CD4-positive, alpha-beta memory T cell (primary cell): Measurements from ENCODE around the gene SPATA3. TPM values are rescaled to one million over a fixed set of nuclear protein-coding genes. Genes with fewer than 3 reads are reported as not detected.

Experiments used
- CTCF ChIA-PET: fragments of 350-600 bp; sonication (Branson Sonifier 250); formaldehyde crosslinking; loops from one replicate; lab custom pipeline; 2021; ENCODE audit warnings: inconsistent platforms; ENCODE audit not compliant: partially characterized antibody; lab: Charles Lee
- POLR2A ChIA-PET: fragments of 350-600 bp; sonication (Branson Sonifier 250); formaldehyde crosslinking; loops from one replicate; lab custom pipeline; 2021; ENCODE audit not compliant: partially characterized antibody; lab: Charles Lee
- DNase-seq, 5 donors: peaks; one replicate each; pipeline versions ENCODE4 v3.0.0 to v3.0.0-alpha.2; 2020 to 2022; ENCODE audit warnings: mixed read lengths in 1 of 5
- H3K27ac ChIP-seq: one replicate; pipeline ENCODE4 v1.7.0; 2013; ENCODE audit warnings: low read depth, low read length
- H3K27me3 ChIP-seq: 2 replicates; pipeline ENCODE4 v1.7.0; 2013; ENCODE audit warnings: mild to moderate bottlenecking, low read length, moderate library complexity; ENCODE audit not compliant: insufficient read depth
- H3K36me3 ChIP-seq: 2 replicates; pipeline ENCODE4 v1.7.0; 2013; ENCODE audit warnings: mild to moderate bottlenecking, low read length, moderate library complexity; ENCODE audit not compliant: insufficient read depth
- H3K4me1 ChIP-seq: 2 replicates; pipeline ENCODE4 v1.7.0; 2013; ENCODE audit warnings: mild to moderate bottlenecking, low read length, moderate library complexity; ENCODE audit not compliant: insufficient read depth
- H3K4me3 ChIP-seq, 2 donors: one replicate each; pipeline ENCODE4 v1.7.0; 2013; ENCODE audit warnings: low read length in 2 of 2, mild to moderate bottlenecking in 1 of 2
- H3K9me3 ChIP-seq, 2 donors: one replicate each; pipeline ENCODE4 v1.7.0; 2013; ENCODE audit warnings: low read length in 2 of 2, control low read depth in 1 of 2; ENCODE audit not compliant: control insufficient read depth in 1 of 2
- H3K27ac Mint-ChIP-seq, 7 donors: one replicate each; pipeline ENCODE4 v1.8.0; 2020 to 2021; ENCODE audit warnings: mixed read lengths in 7 of 7, mild to moderate bottlenecking in 6 of 7, inconsistent platforms in 3 of 7, moderate library complexity in 3 of 7
- H3K27me3 Mint-ChIP-seq, 2 donors: one replicate each; pipeline ENCODE4 v1.8.0; 2020 to 2021; ENCODE audit warnings: mixed read lengths in 2 of 2
- H3K36me3 Mint-ChIP-seq, 2 donors: one replicate each; pipeline ENCODE4 v1.8.0; 2020 to 2021; ENCODE audit warnings: mixed read lengths in 2 of 2, inconsistent platforms in 1 of 2, mild to moderate bottlenecking in 1 of 2
- H3K4me1 Mint-ChIP-seq, 4 donors: one replicate each; pipeline ENCODE4 v1.8.0; 2020 to 2021; ENCODE audit warnings: mixed read lengths in 4 of 4, mild to moderate bottlenecking in 1 of 4
- H3K4me3 Mint-ChIP-seq, 8 donors: one replicate each; pipeline ENCODE4 v1.8.0; 2020 to 2021; ENCODE audit warnings: mixed read lengths in 8 of 8, mild to moderate bottlenecking in 7 of 8, moderate library complexity in 6 of 8, inconsistent platforms in 3 of 8
- H3K9me3 Mint-ChIP-seq, 8 donors: one replicate each; pipeline ENCODE4 v1.8.0; 2020 to 2021; ENCODE audit warnings: mixed read lengths in 8 of 8, mild to moderate bottlenecking in 5 of 8, inconsistent platforms in 3 of 8, moderate library complexity in 1 of 8
- intact Hi-C: fragments of 100-400 bp; cut with micrococcal nuclease; formaldehyde crosslinking; loops from one replicate; pipeline ENCODE4 v1.15.1; 2023
- polyA plus RNA-seq, 2 donors: library from polyadenylated mRNA; unstranded; fragments of 300-500 nt; fragmentation: Illumina TruSeq; gene quantifications; one replicate each; pipeline ENCODE4 v1.2.3, GENCODE V29; 2021
- total RNA-seq, 2 experiments: library from RNA; stranded (reverse); gene quantifications; one replicate each; pipeline ENCODE4 v1.2.3, GENCODE V29; 2021

Gene SPATA3
- total and polyA plus RNA-seq, 4 experiments from 2014 or later = not detected

DNA sequence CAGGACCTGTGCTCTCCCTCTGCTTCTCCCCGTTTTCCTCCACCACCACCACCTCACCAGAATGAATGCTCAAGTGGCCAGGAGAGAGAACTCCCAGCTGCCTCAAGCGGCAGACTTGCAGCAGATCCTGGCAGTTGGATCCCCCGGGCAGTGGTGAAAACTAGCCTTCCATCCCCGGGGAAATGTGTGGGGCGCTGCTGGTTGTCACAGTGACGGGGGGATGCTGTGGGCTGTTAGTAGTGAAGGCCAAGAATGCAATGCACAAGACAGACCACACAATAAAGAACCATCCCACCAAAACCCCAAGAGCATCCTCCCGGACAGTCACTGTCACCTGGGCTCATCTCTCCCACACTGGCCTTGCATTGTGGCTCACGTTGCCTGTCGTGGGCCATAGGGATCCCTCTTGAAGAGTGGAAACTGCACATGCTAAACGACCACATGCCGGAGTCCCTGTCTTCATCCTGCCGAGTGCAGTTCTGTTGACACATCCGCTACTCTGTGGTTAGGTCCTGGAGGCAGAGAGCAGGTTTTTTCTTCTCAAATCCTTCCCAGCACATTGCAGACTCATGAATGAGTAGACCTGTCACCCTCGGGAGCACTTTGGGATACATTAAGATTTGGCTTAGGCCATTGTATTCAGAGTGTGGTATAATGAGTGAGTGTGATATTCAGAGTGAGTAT, 13.5 kb downstream of the SPATA3 start:
- H3K36me3 ChIP-seq = no peaks in the 10 kb centered on the region
- POLR2A ChIA-PET = no interaction called here
- peaks cover 0 to 6% (median 3%) of the 10 kb centered on the region in 8 donors for H3K9me3 Mint-ChIP-seq

GRCh38 chr2:231010201-231010730, 14.3 kb downstream of the SPATA3 start:
- Mint-ChIP-seq H3K9me3 (peaks cover 0 to 4% (median 3%) of the 10 kb centered on the region in 8 donors), H3K27ac (no peak overlapping the region), H3K4me3 (no peak overlapping the region), H3K4me1 (peaks cover 0 to 3% (median 0%) of the 10 kb centered on the region in 4 donors), H3K36me3 (peaks cover 0 to 4% of the 10 kb centered on the region in 2 donors), H3K27me3 (peaks cover 10 to 14% of the 10 kb centered on the region in 2 donors)
- no peak for DNase-seq
- Histone ChIP-seq H3K36me3 (no peaks in the 10 kb centered on the region), H3K27me3 (no peaks in the 10 kb centered on the region), H3K27ac (no peak overlapping the region), H3K4me1 (no peaks in the 10 kb centered on the region), H3K9me3 (no peaks in the 10 kb centered on the region), H3K4me3 (no peak overlapping the region)
- intact Hi-C loops = no loop called here
- CTCF ChIA-PET = interaction anchor here (0.7 kb wide), 1 partner anchor 15 kb away, joined by 3 read pairs; no protein-coding TSS in a partner anchor
- POLR2A ChIA-PET = no interaction called here

More for the DNA sequence above, 13.5 kb downstream of the SPATA3 start:
- no peaks in the 10 kb centered on the region for H3K4me1 ChIP-seq
- H3K27me3 ChIP-seq = no peaks in the 10 kb centered on the region
- H3K27ac ChIP-seq = no peak overlapping the region
- H3K9me3 ChIP-seq = no peaks in the 10 kb centered on the region
- Mint-ChIP-seq H3K27me3 (peaks cover 8 to 10% of the 10 kb centered on the region in 2 donors), H3K27ac (no peak overlapping the region), H3K4me3 (no peak overlapping the region), H3K4me1 (peaks cover 0 to 3% (median 0%) of the 10 kb centered on the region in 4 donors), H3K36me3 (peaks cover 0 to 4% of the 10 kb centered on the region in 2 donors)
- no peak overlapping the region for H3K4me3 ChIP-seq
- DNase-seq = no peak
- CTCF ChIA-PET = no interaction called here
- intact Hi-C loops = no loop called here

DNA sequence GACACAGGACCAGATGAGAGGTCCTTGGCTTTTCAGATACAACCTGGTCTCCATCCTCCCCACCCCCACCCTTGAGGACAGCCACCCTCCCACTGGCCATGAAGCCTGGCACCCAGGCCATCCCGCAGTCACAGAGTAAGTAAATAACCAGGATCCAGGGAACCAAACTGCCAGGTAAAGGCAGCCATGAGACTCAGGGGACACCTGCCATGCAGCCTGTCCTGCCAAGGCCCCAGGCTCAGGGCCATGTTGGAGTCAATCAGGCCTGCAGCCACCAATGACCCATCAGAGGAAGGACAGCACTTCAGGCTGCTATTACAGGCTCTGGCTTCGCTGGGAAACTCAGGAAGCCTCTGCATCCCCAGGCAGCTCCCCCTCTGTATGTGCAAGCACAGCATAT, 15.6 kb downstream of the SPATA3 start:
- Histone ChIP-seq H3K27me3 (no peaks in the 10 kb centered on the region), H3K4me1 (no peaks in the 10 kb centered on the region), H3K4me3 (no peak overlapping the region), H3K27ac (no peak overlapping the region), H3K36me3 (no peaks in the 10 kb centered on the region), H3K9me3 (no peaks in the 10 kb centered on the region)
- Mint-ChIP-seq H3K27me3 (peaks cover 8 to 14% of the 10 kb centered on the region in 2 donors), H3K4me1 (no peaks in the 10 kb centered on the region), H3K4me3 (no peak overlapping the region), H3K9me3 (no peaks in the 10 kb centered on the region), H3K27ac (no peak overlapping the region), H3K36me3 (no peaks in the 10 kb centered on the region)
- ChIA-PET CTCF (interaction anchor here (0.9 kb wide), 1 partner anchor 10 kb away, joined by 3 read pairs; no protein-coding TSS in a partner anchor), POLR2A (no interaction called here)
- no peak for DNase-seq
- intact Hi-C loops = no loop called here

DNA sequence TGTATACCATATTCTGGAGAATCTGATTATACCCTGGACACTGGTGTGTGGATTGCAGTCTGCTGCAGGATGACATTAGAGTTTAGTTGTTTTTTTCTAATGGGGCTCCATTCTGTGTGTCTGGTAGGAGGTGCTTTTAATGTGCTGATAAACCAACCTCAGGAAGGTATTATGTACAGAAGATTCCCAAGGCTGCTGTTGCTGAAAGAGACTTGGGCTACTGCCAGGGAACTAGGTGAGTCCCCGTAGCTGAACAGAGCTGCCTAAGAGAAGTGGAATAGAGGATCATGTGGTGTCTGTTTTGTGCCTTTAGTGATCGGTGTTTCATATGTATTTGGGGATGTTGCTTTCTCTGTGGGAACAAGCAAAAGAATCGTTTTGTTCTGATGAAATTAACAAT, 16.5 kb downstream of the SPATA3 start:
- no peaks in the 10 kb centered on the region for H3K9me3 ChIP-seq
- H3K4me3 Mint-ChIP-seq = no peak overlapping the region
- no peaks in the 10 kb centered on the region for H3K36me3 ChIP-seq
- peaks cover 13 to 14% of the 10 kb centered on the region in 2 donors for H3K27me3 Mint-ChIP-seq
- no peak overlapping the region for H3K4me3 ChIP-seq
- intact Hi-C loops = no loop called here
- H3K27ac Mint-ChIP-seq = no peak overlapping the region
- no peaks in the 10 kb centered on the region for H3K4me1 ChIP-seq
- no peaks in the 10 kb centered on the region for H3K27me3 ChIP-seq
- H3K9me3 Mint-ChIP-seq = no peaks in the 10 kb centered on the region
- no peaks in the 10 kb centered on the region for H3K4me1 Mint-ChIP-seq
- CTCF ChIA-PET = interaction anchor here (0.9 kb wide), 1 partner anchor 9 kb away, joined by 3 read pairs; no protein-coding TSS in a partner anchor
- no peak for DNase-seq
- no peaks in the 10 kb centered on the region for H3K36me3 Mint-ChIP-seq
- POLR2A ChIA-PET = no interaction called here
- H3K27ac ChIP-seq = no peak overlapping the region

DNA sequence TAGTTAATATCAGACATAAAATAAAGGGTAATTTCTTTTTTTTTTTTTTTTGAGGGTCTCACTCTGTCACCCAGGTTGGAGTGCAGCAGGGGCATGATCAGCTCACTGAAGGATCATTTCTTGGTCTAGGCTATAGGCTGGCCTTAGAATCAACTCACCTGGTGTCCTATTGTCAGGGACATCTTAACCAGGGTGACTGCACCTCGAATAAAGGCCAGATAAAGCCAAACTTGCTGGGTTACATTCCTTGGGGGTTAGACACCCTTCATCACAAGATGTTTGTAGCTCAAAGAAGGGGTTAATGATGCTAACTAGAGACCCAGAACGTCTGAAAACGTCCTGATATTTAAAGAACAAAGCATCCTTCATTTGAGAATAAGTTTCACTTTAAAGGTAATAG, 17.9 kb downstream of the SPATA3 start:
- H3K36me3 Mint-ChIP-seq = no peaks in the 10 kb centered on the region
- ChIA-PET CTCF (no interaction called here), POLR2A (no interaction called here)
- intact Hi-C loops = no loop called here
- DNase-seq = no peak
- H3K36me3 ChIP-seq = no peaks in the 10 kb centered on the region
- no peak overlapping the region for H3K4me3 Mint-ChIP-seq
- peaks cover 11 to 16% of the 10 kb centered on the region in 2 donors for H3K27me3 Mint-ChIP-seq
- no peaks in the 10 kb centered on the region for H3K9me3 ChIP-seq
- H3K27ac Mint-ChIP-seq = no peak overlapping the region
- no peaks in the 10 kb centered on the region for H3K4me1 Mint-ChIP-seq
- no peaks in the 10 kb centered on the region for H3K9me3 Mint-ChIP-seq
- H3K27ac ChIP-seq = no peak overlapping the region
- H3K27me3 ChIP-seq = no peaks in the 10 kb centered on the region
- H3K4me3 ChIP-seq = no peak overlapping the region
- no peaks in the 10 kb centered on the region for H3K4me1 ChIP-seq

DNA sequence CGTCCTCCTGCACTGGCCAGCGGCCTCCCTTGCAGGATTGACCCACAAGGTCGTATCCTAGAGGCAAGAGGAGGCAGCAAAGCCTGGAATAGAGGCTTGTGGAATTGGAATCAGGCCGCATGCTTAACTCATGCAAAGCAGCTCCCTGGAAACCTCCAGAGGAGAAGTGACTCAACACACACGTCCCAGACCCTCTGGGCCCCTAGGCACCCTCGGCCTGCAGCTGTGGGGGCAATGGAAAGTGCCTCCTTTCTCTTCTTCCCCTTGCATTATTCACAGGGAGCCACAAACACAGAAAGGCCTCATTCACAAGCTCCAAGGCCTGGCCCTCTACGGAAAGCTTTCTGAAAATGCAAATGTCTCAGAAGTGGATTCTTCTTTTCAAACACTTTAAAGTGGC, 19.6 kb downstream of the SPATA3 start:
- H3K27me3 ChIP-seq = no peaks in the 10 kb centered on the region
- CTCF ChIA-PET = no interaction called here
- no peaks in the 10 kb centered on the region for H3K36me3 Mint-ChIP-seq
- POLR2A ChIA-PET = no interaction called here
- no peak overlapping the region for H3K4me3 Mint-ChIP-seq
- no peak overlapping the region for H3K4me3 ChIP-seq
- no peaks in the 10 kb centered on the region for H3K9me3 ChIP-seq
- H3K4me1 ChIP-seq = no peaks in the 10 kb centered on the region
- intact Hi-C loops = no loop called here
- no peak overlapping the region for H3K27ac Mint-ChIP-seq
- no peaks in the 10 kb centered on the region for H3K4me1 Mint-ChIP-seq
- H3K27me3 Mint-ChIP-seq = peaks cover 10 to 22% of the 10 kb centered on the region in 2 donors
- H3K36me3 ChIP-seq = no peaks in the 10 kb centered on the region
- DNase-seq = no peak
- no peak overlapping the region for H3K27ac ChIP-seq
- H3K9me3 Mint-ChIP-seq = no peaks in the 10 kb centered on the region

DNA sequence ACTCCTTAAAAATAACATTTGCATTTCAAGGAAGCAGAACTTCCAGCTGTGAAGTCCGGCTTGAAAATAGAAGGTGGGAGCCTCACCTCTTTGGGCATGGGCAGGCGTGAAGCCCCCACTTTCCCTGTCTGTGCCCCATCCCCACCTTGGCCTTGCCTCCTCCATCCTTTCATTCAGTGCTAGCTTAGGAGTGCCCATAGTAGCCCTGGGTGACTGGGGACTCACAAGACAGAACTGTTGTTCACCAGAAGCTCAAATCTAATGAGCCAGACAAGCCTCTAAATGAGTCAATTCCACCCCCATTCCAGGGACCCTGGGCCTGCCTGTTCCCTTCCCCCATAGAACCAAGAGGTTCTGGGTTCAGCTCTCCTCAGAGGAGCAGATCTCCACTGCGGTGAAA, 20.0 kb downstream of the SPATA3 start:
- peaks cover 10 to 25% of the 10 kb centered on the region in 2 donors for H3K27me3 Mint-ChIP-seq

More for the DNA sequence above, 20.0 kb downstream of the SPATA3 start:
- intact Hi-C loops = no loop called here
- no peaks in the 10 kb centered on the region for H3K36me3 Mint-ChIP-seq
- no peaks in the 10 kb centered on the region for H3K9me3 Mint-ChIP-seq
- no peak for DNase-seq
- POLR2A ChIA-PET = no interaction called here
- no peak overlapping the region for H3K4me3 Mint-ChIP-seq
- H3K4me1 ChIP-seq = no peaks in the 10 kb centered on the region
- H3K27me3 ChIP-seq = no peaks in the 10 kb centered on the region
- CTCF ChIA-PET = interaction anchor here (0.8 kb wide), 1 partner anchor 11 kb away, joined by 3 read pairs; no protein-coding TSS in a partner anchor
- no peaks in the 10 kb centered on the region for H3K4me1 Mint-ChIP-seq
- no peaks in the 10 kb centered on the region for H3K9me3 ChIP-seq
- no peaks in the 10 kb centered on the region for H3K36me3 ChIP-seq
- H3K4me3 ChIP-seq = no peak overlapping the region
- no peak overlapping the region for H3K27ac ChIP-seq
- no peak overlapping the region for H3K27ac Mint-ChIP-seq
